Astrocyte of the spinal cord (primary cell): ENCODE data around the gene RALGPS1.

Experiments
- DNase-seq: peaks from one replicate; pipeline ENCODE4 v3.0.0; 2011; ENCODE audit warnings: low read depth, low spot score
- H3K4me3 ChIP-seq: 2 replicates; pipeline ENCODE4 v1.5.1; 2011; ENCODE audit warnings: low read depth, mild to moderate bottlenecking, low read length, moderate library complexity
- CTCF ChIP-seq: IDR thresholded peaks from 2 replicates; pipeline ENCODE4 v1.5.1; 2012; ENCODE audit warnings: low read depth, mild to moderate bottlenecking, low read length, inconsistent platforms
- in situ Hi-C: cut with HindIII; loops from 2 replicates; pipeline ENCODE4 v1.10.0; 2017; ENCODE audit warnings: low sequenced_read_pairs

RALGPS1 gene

GRCh38 chr9:126894052-126894603 lies 20.5 kb upstream of the RALGPS1 start:
- H3K4me3 ChIP-seq: no peak overlapping the region
- no peak for DNase-seq
- no peak for TF ChIP-seq CTCF
- in situ Hi-C loops: no loop called here

GRCh38 chr9:126902210-126902609 lies 12.4 kb upstream of the RALGPS1 start:
- no peak overlapping the region for H3K4me3 ChIP-seq
- in situ Hi-C loops: no loop called here
- DNase-seq: no peak
- no peak for TF ChIP-seq CTCF

GRCh38 chr9:126904586-126904985 lies 10.0 kb upstream of the RALGPS1 start:
- DNase-seq: no peak
- in situ Hi-C loops: no loop called here
- H3K4me3 ChIP-seq: no peak overlapping the region
- no peak for TF ChIP-seq CTCF

- in situ Hi-C loops: no loop called here
- no peak overlapping the region for H3K4me3 ChIP-seq
These were observed 8.5 kb upstream of the RALGPS1 start for GRCh38 chr9:126906091-126906490.

GRCh38 chr9:126907058-126907457 lies 7.5 kb upstream of the RALGPS1 start:
- TF ChIP-seq CTCF: no peak
- H3K4me3 ChIP-seq: no peak overlapping the region
- no peak for DNase-seq
- in situ Hi-C loops: no loop called here

More at GRCh38 chr9:126906091-126906490, 8.5 kb upstream of the RALGPS1 start:
- no peak for TF ChIP-seq CTCF
- no peak for DNase-seq

- no peak for TF ChIP-seq CTCF
- H3K4me3 ChIP-seq: peak overlapping the region; percentile 4
- no peak for DNase-seq
- in situ Hi-C loops: no loop called here
These were observed 767 bp downstream of the RALGPS1 start for GRCh38 chr9:126915281-126915816.
